K562 (cell line): ENCODE results near the gene ITPR2. TPM values are rescaled to one million over a fixed set of nuclear protein-coding genes. Genes with fewer than 3 reads are reported as not detected.

Experiments
- ATAC-seq: fragments of 200-7000 bp; cut with Tn5 transposase; 3 replicates; pipeline ENCODE4 v1.9.1; 2020; ENCODE audit warnings: moderate library complexity
- BruUV-seq: library from RNA; stranded (reverse); fragments of 400-500 nt; replicated peaks from 2 replicates; lab custom pipeline; 2021; lab: Mats Ljungman, UMichigan
- CTCF ChIA-PET: fragments of 300-600 bp; formaldehyde crosslinking; extraction: SDS; loops from one replicate; lab custom pipeline; 2021; ENCODE audit warnings: low intra/inter-chr PET ratio; lab: Yijun Ruan, JAX
- POLR2A ChIA-PET: fragments of 300-600, 350-650 bp; sonication (Branson Sonifier 250); formaldehyde crosslinking; extraction: SDS; loops from one replicate; lab custom pipeline; 2021; ENCODE audit warnings: antibody characterized with exemption, inconsistent platforms; lab: Yijun Ruan, JAX
- DNase-seq, 4 experiments: peaks; one replicate each; pipeline versions ENCODE4 v3.0.0 to v3.0.0-alpha.2; 2011 to 2018; ENCODE audit warnings: low spot score in 3 of 4, mixed read lengths in 3 of 4; ENCODE audit errors: extremely low read depth in 1 of 4
- FAIRE-seq: peaks from 2 replicates; lab custom pipeline; 2011; peaks lifted over from hg19 to GRCh38; lab: Jason Lieb, UNC
- H2AFZ ChIP-seq: 2 replicates; pipeline ENCODE4 v1.6.0; 2011; ENCODE audit warnings: low read depth, low read length, control low read depth, inconsistent platforms
- H3K27ac ChIP-seq: fragments of 200-600 bp; 3 replicates; pipeline ENCODE4 v1.8.0; 2011; ENCODE audit warnings: low read depth, mild to moderate bottlenecking, control low read depth, inconsistent platforms, low read length, moderate library complexity, mixed read lengths; ENCODE audit errors: extremely low read depth
- H3K27me3 ChIP-seq, 2 experiments: fragments of 300-600 bp in 1 of 2; 2 replicates in 1 of 2; 3 replicates in 1 of 2; pipeline versions ENCODE4 v1.6.0 to v1.8.0; 2011; ENCODE audit warnings: inconsistent platforms in 2 of 2, low read length in 2 of 2, mild to moderate bottlenecking in 1 of 2, mixed read lengths in 1 of 2, moderate library complexity in 1 of 2; ENCODE audit not compliant: control insufficient read depth in 2 of 2, insufficient read depth in 2 of 2
- H3K36me3 ChIP-seq: fragments of 300-600 bp; 3 replicates; pipeline ENCODE4 v1.8.0; 2011; ENCODE audit warnings: mild to moderate bottlenecking, low read length, inconsistent platforms; ENCODE audit not compliant: control insufficient read depth, insufficient read depth
- H3K4me1 ChIP-seq, 2 experiments: fragments of 200-600 bp in 1 of 2; replicated peaks in 1 of 2; 2 replicates in 1 of 2; 3 replicates in 1 of 2; pipeline versions ENCODE4 v1.5.1 to v1.8.0; 2011; ENCODE audit warnings: inconsistent platforms in 2 of 2, low read length in 2 of 2, mild to moderate bottlenecking in 1 of 2, mixed read lengths in 1 of 2, moderate library complexity in 1 of 2; ENCODE audit not compliant: control insufficient read depth in 2 of 2, insufficient read depth in 2 of 2
- H3K4me2 ChIP-seq: 2 replicates; pipeline ENCODE4 v1.6.1; 2011; ENCODE audit warnings: low read length, control low read depth, inconsistent platforms, mixed read lengths; ENCODE audit not compliant: insufficient read depth
- H3K4me3 ChIP-seq: fragments of 200-600 bp; sonication (generic), shearing (Covaris generic); 2 replicates; pipeline ENCODE4 v1.5.1; 2016; ENCODE audit warnings: control low read depth, inconsistent platforms
- H3K79me2 ChIP-seq: fragments of 200-600 bp; 3 replicates; pipeline ENCODE4 v1.8.0; 2011; ENCODE audit warnings: low read length, inconsistent platforms; ENCODE audit not compliant: control insufficient read depth, insufficient read depth
- H3K9ac ChIP-seq, 2 experiments: 2 replicates each; pipeline versions ENCODE4 v1.6.0 to v1.6.1; 2011; ENCODE audit warnings: low read depth in 2 of 2, low read length in 2 of 2, control low read depth in 1 of 2, inconsistent platforms in 1 of 2, mild to moderate bottlenecking in 1 of 2, mixed read lengths in 1 of 2; ENCODE audit not compliant: insufficient read depth in 1 of 2
- H3K9me1 ChIP-seq: one replicate; pipeline ENCODE4 v1.6.0; 2011; ENCODE audit warnings: inconsistent platforms, mild to moderate bottlenecking, low read length, moderate library complexity; ENCODE audit not compliant: control insufficient read depth, insufficient read depth
- H3K9me3 ChIP-seq: replicated peaks from 2 replicates; pipeline ENCODE4 v1.5.1; 2011; ENCODE audit warnings: low read depth, low read length, inconsistent platforms; ENCODE audit not compliant: control insufficient read depth, insufficient read depth
- H4K20me1 ChIP-seq: replicated peaks from 2 replicates; pipeline ENCODE4 v1.6.1; 2011; ENCODE audit warnings: low read length, inconsistent platforms, mixed read lengths; ENCODE audit not compliant: control insufficient read depth, insufficient read depth
- ARID2 ChIP-seq: fragments of 450-650 bp; IDR thresholded peaks from 2 replicates; pipeline ENCODE4 v1.6.1; 2017; ENCODE audit warnings: antibody characterized with exemption, mild to moderate bottlenecking
- ATF1 ChIP-seq, 2 experiments: fragments of 450-650 bp in 1 of 2; IDR thresholded peaks; 2 replicates each; pipeline ENCODE4 v1.6.1; 2016; ENCODE audit warnings: missing compliant biosample characterization in 1 of 2, missing genetic modification characterization in 1 of 2
- ESRRA ChIP-seq: fragments of 450-650 bp; IDR thresholded peaks from 2 replicates; pipeline ENCODE4 v1.6.1; 2014; ENCODE audit warnings: low read depth, mild to moderate bottlenecking, moderate library complexity, borderline replicate concordance
- FOXK1 ChIP-seq: sonication (generic); formaldehyde crosslinking; IDR thresholded peaks from 2 replicates; pipeline ENCODE4 v1.8.0; 2022; ENCODE audit warnings: missing genetic modification reagents, mild to moderate bottlenecking, borderline replicate concordance
- MTA1 ChIP-seq: fragments of 450-650 bp; IDR thresholded peaks from 2 replicates; pipeline ENCODE4 v1.6.1; 2017; ENCODE audit warnings: borderline replicate concordance
- PHB ChIP-seq: fragments of 250-450 bp; sonication (Bioruptor Pico); IDR thresholded peaks from 2 replicates; pipeline ENCODE4 v1.5.0; 2021
- SRSF7 ChIP-seq: fragments of 200-400 bp; formaldehyde crosslinking; optimal IDR thresholded peaks from 2 replicates; pipeline ENCODE3; 2017; ENCODE audit warnings: mild to moderate bottlenecking, low read depth, low read length
- TEAD4 ChIP-seq, 2 experiments: sonication (generic) in 1 of 2; formaldehyde crosslinking in 1 of 2; IDR thresholded peaks; 2 replicates each; pipeline versions ENCODE4 v1.6.1 to v1.8.0; 2012 to 2022; ENCODE audit warnings: borderline replicate concordance in 1 of 2, inconsistent platforms in 1 of 2, low read length in 1 of 2, mild to moderate bottlenecking in 1 of 2, missing genetic modification reagents in 1 of 2
- TFAM ChIP-seq: fragments of 250-450 bp; sonication (Bioruptor Pico); conservative IDR thresholded peaks from 2 replicates; pipeline ENCODE4 v1.5.0; 2021; ENCODE audit warnings: mild to moderate bottlenecking, moderate library complexity
- ZNF586 ChIP-seq: fragments of 450-650 bp; formaldehyde crosslinking; conservative IDR thresholded peaks from 2 replicates; pipeline ENCODE4 v1.4.0; 2020; ENCODE audit warnings: mild to moderate bottlenecking, moderate library complexity
- ZNF668 ChIP-seq: fragments of 250-450 bp; sonication (Bioruptor Pico); IDR thresholded peaks from 2 replicates; pipeline ENCODE4 v1.8.0; 2022; ENCODE audit warnings: mild to moderate bottlenecking, inconsistent platforms
- WGBS: fragments of 100-300 bp; shearing (Covaris generic); methylation state at CpG from one replicate; pipeline ENCODE4 v1.1.6; 2016; ENCODE audit warnings: low coverage, mixed read lengths; ENCODE audit not compliant: insufficient coverage; ENCODE audit errors: missing lambda C conversion rate; 5-methylcytosine and 5-hydroxymethylcytosine counted together
- in situ Hi-C: fragments of 300-500 bp; cut with MboI; formaldehyde crosslinking; loops from 4 replicates; pipeline ENCODE4 v1.15.0; 2018; ENCODE audit warnings: inconsistent platforms, mixed read lengths
- intact Hi-C: fragments of 100-400 bp; cut with micrococcal nuclease; formaldehyde crosslinking; loops from 2 replicates; pipeline ENCODE4 v1.14.2; 2022
- polyA plus RNA-seq, 8 experiments: library from polyadenylated mRNA; depleted of rRNA in 4 of 8; stranded (reverse) in 5 of 8; unstranded in 3 of 8; fragments of >200 nt; fragmentation: Nextera tagmentation in 2 of 8; fragmentation: Illumina TruSeq in 1 of 8; extraction: Ambion mirVana in 2 of 8; extraction: Trizol in 1 of 8; gene quantifications; 2 replicates each; pipeline versions ENCODE4 v1.2.1 to v1.2.3, GENCODE V29; 2011 to 2014; ENCODE audit warnings: inconsistent platforms in 1 of 8, missing spikeins in 1 of 8
- total RNA-seq, 7 experiments: library from RNA; depleted of rRNA in 6 of 7; stranded (reverse); fragments of >200 nt in 6 of 7; fragmentation: Illumina TruSeq in 2 of 7; extraction: Trizol in 2 of 7; gene quantifications; 2 replicates each; pipeline versions ENCODE4 v1.2.1 to v1.2.3, GENCODE V29; 2011 to 2021; ENCODE audit warnings: low replicate concordance in 1 of 7
- TF ChIP-seq, protein P1 (sequence below): fragments of 200-600 bp; sonication (generic); IDR thresholded peaks from one replicate; pipeline ENCODE4 v1.6.1; 2012; ENCODE audit warnings: mild to moderate bottlenecking, low read depth, low read length, inconsistent platforms

ITPR2 gene
- total and polyA plus RNA-seq, 9 of the 15 experiments (the other 6 are each of a cell fraction or from before 2014, with no cell fraction given), result 0.21 to 3.3 (median 0.95) TPM

DNA sequence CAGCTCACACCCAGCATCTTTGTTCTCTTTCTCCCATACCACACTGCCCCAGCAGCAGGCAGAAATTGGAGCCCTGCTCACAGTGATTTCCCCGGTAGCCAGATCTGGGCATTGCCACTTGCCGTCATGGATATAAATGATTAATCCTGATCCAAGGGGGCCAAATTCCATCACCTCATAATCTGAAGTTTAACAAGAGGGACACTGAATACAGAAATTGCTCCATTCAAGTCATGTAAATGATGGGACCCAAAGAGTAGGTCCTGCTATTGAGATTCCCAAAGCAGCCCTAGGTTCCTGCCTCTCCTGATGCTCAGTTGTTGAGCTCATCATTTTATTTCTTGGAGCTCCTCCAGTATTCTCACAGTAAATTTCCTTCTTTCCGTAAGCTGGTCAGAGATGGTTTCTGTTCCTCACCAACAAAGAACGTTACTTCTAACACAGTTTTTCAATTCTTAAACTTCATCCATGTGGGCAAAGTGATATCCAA is 11.7 kb downstream of the ITPR2 start:
- Histone ChIP-seq H3K79me2 (no peaks in the 10 kb centered on the region), H3K4me3 (no peak overlapping the region), H3K27ac (no peak overlapping the region), H3K4me1 (no peaks in the 10 kb centered on the region), H3K9ac (no peak overlapping the region), H3K9me1 (no peaks in the 10 kb centered on the region), H3K9me3 (no peaks in the 10 kb centered on the region), H3K27me3 (no peaks in the 10 kb centered on the region), H2AFZ (no peak overlapping the region), H4K20me1 (no peaks in the 10 kb centered on the region), H3K4me2 (no peak overlapping the region), H3K36me3 (no peaks in the 10 kb centered on the region)
- CTCF ChIA-PET, result no interaction called here
- FAIRE-seq (no peak), ATAC-seq (no peak), DNase-seq (no peak)
- 35% methylated on average over 4 of the region's 4 CpGs for WGBS
- BruUV-seq, result no TSS peak
- POLR2A ChIA-PET, result no interaction called here
- in situ Hi-C loops (no loop called here), intact Hi-C loops (no loop called here)
- TF ChIP-seq MTA1, result no peak
- TF ChIP-seq ESRRA, result no peak
- TF ChIP-seq TEAD4 (IDR thresholded peaks at IDR 0.05; ENCODE audit: low read length), result no peak
- TF ChIP-seq TEAD4 (CRISPR knock-in tag; IDR thresholded peaks at IDR 0.05; ENCODE audit: borderline replicate concordance), result no peak
- no peak for TF ChIP-seq FOXK1 (CRISPR knock-in tag)
- no peak for TF ChIP-seq ATF1 (CRISPR knock-in tag; IDR thresholded peaks at IDR 0.05)
- TF ChIP-seq ATF1 (tag; IDR thresholded peaks at IDR 0.05), result no peak
- TF ChIP-seq TFAM (CRISPR knock-in tag), result no peak
- TF ChIP-seq, protein P1, sequence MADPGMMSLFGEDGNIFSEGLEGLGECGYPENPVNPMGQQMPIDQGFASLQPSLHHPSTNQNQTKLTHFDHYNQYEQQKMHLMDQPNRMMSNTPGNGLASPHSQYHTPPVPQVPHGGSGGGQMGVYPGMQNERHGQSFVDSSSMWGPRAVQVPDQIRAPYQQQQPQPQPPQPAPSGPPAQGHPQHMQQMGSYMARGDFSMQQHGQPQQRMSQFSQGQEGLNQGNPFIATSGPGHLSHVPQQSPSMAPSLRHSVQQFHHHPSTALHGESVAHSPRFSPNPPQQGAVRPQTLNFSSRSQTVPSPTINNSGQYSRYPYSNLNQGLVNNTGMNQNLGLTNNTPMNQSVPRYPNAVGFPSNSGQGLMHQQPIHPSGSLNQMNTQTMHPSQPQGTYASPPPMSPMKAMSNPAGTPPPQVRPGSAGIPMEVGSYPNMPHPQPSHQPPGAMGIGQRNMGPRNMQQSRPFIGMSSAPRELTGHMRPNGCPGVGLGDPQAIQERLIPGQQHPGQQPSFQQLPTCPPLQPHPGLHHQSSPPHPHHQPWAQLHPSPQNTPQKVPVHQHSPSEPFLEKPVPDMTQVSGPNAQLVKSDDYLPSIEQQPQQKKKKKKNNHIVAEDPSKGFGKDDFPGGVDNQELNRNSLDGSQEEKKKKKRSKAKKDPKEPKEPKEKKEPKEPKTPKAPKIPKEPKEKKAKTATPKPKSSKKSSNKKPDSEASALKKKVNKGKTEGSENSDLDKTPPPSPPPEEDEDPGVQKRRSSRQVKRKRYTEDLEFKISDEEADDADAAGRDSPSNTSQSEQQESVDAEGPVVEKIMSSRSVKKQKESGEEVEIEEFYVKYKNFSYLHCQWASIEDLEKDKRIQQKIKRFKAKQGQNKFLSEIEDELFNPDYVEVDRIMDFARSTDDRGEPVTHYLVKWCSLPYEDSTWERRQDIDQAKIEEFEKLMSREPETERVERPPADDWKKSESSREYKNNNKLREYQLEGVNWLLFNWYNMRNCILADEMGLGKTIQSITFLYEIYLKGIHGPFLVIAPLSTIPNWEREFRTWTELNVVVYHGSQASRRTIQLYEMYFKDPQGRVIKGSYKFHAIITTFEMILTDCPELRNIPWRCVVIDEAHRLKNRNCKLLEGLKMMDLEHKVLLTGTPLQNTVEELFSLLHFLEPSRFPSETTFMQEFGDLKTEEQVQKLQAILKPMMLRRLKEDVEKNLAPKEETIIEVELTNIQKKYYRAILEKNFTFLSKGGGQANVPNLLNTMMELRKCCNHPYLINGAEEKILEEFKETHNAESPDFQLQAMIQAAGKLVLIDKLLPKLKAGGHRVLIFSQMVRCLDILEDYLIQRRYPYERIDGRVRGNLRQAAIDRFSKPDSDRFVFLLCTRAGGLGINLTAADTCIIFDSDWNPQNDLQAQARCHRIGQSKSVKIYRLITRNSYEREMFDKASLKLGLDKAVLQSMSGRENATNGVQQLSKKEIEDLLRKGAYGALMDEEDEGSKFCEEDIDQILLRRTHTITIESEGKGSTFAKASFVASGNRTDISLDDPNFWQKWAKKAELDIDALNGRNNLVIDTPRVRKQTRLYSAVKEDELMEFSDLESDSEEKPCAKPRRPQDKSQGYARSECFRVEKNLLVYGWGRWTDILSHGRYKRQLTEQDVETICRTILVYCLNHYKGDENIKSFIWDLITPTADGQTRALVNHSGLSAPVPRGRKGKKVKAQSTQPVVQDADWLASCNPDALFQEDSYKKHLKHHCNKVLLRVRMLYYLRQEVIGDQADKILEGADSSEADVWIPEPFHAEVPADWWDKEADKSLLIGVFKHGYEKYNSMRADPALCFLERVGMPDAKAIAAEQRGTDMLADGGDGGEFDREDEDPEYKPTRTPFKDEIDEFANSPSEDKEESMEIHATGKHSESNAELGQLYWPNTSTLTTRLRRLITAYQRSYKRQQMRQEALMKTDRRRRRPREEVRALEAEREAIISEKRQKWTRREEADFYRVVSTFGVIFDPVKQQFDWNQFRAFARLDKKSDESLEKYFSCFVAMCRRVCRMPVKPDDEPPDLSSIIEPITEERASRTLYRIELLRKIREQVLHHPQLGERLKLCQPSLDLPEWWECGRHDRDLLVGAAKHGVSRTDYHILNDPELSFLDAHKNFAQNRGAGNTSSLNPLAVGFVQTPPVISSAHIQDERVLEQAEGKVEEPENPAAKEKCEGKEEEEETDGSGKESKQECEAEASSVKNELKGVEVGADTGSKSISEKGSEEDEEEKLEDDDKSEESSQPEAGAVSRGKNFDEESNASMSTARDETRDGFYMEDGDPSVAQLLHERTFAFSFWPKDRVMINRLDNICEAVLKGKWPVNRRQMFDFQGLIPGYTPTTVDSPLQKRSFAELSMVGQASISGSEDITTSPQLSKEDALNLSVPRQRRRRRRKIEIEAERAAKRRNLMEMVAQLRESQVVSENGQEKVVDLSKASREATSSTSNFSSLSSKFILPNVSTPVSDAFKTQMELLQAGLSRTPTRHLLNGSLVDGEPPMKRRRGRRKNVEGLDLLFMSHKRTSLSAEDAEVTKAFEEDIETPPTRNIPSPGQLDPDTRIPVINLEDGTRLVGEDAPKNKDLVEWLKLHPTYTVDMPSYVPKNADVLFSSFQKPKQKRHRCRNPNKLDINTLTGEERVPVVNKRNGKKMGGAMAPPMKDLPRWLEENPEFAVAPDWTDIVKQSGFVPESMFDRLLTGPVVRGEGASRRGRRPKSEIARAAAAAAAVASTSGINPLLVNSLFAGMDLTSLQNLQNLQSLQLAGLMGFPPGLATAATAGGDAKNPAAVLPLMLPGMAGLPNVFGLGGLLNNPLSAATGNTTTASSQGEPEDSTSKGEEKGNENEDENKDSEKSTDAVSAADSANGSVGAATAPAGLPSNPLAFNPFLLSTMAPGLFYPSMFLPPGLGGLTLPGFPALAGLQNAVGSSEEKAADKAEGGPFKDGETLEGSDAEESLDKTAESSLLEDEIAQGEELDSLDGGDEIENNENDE, result no peak
- TF ChIP-seq ZNF586 (CRISPR knock-in tag), result no peak
- TF ChIP-seq SRSF7, result no peak
- no peak for TF ChIP-seq ZNF668 (CRISPR knock-in tag)
- TF ChIP-seq PHB (CRISPR knock-in tag), result no peak
- no peak for TF ChIP-seq ARID2
